Heart left ventricle (tissue), 13 donors: ENCODE measurements around the gene SYNCRIP.

Experiments used
- POLR2A ChIP-seq, 2 donors: fragments of 450-650 bp; IDR thresholded peaks; one replicate each; pipeline ENCODE4 v1.6.1; 2017; ENCODE audit warnings: antibody characterized with exemption in 2 of 2, mild to moderate bottlenecking in 2 of 2, moderate library complexity in 2 of 2
- TF ChIP-seq, protein P1 (sequence below), 12 donors: fragments of 200-600 bp; sonication (generic) in 4 of 12; IDR thresholded peaks; one replicate each; pipeline versions ENCODE4 v1.5.0 to v1.8.0; 2018 to 2022; ENCODE audit warnings: antibody characterized with exemption in 12 of 12, mild to moderate bottlenecking in 5 of 12
- donor health status: ischemic (EF 13 %, LVEDD 7.1; RV severe dilation, severe dysfunction).
- donor health status: DM: no; HTN: yes; CAD: no.
- donor health status: DM: no; HTN: no; CAD: no.
- donor health status: ischemic (EF 25% LVEDD 6.9; RV normal size, moderate dysfunction).
- donor health status: ischemic (EF 25% LVEDD 5.7; RV mildly dilated, moderate dysfunction).
- donor health status: ischemic (EF 35%, LVEDD 5.7; RV mildly dilated, moderate dysfunction).
- donor health status: nonischemic (EF 11% LVEDD 7.7; RV severe dilation, severe dysfunction).
- donor health status: DM: yes; HTN: yes; CAD: no.
- donor health status: PGD.
- donor health status: ischemic (EF 29% LVEDD 5.4; RV normal size, mild dysfunction).
- donor health status: nonischemic (EF 23%, LVEDD 6.1; RV moderate dilation, normal function).

- TF ChIP-seq, protein P1, sequence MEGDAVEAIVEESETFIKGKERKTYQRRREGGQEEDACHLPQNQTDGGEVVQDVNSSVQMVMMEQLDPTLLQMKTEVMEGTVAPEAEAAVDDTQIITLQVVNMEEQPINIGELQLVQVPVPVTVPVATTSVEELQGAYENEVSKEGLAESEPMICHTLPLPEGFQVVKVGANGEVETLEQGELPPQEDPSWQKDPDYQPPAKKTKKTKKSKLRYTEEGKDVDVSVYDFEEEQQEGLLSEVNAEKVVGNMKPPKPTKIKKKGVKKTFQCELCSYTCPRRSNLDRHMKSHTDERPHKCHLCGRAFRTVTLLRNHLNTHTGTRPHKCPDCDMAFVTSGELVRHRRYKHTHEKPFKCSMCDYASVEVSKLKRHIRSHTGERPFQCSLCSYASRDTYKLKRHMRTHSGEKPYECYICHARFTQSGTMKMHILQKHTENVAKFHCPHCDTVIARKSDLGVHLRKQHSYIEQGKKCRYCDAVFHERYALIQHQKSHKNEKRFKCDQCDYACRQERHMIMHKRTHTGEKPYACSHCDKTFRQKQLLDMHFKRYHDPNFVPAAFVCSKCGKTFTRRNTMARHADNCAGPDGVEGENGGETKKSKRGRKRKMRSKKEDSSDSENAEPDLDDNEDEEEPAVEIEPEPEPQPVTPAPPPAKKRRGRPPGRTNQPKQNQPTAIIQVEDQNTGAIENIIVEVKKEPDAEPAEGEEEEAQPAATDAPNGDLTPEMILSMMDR (IDR thresholded peaks at IDR 0.05), result peak in 6 of 12 donors; percentile 5 to 30 (median 14)
- TF ChIP-seq POLR2A (IDR thresholded peaks at IDR 0.05), result peak in 1 of 2 donors; percentile 84
These were observed 49.1 kb downstream of the SYNCRIP start, which contains the start of gene SNX14 for GRCh38 chr6:85593438-85594196.
